NCI-H526 treated with DMSO at 0.1 percent for 48 hours (cell line): ENCODE results near the gene SLC35F3.
"Not testable (repeated sequence)": the region's sequence is repeated elsewhere in the genome, so short reads cannot be mapped to it uniquely, and the experiment has no call there.

ENCODE experiments used
- DNase-seq: peaks from one replicate; lab custom pipeline; 2025; lab: John Stamatoyannopoulos, UW

SLC35F3 gene

DNA sequence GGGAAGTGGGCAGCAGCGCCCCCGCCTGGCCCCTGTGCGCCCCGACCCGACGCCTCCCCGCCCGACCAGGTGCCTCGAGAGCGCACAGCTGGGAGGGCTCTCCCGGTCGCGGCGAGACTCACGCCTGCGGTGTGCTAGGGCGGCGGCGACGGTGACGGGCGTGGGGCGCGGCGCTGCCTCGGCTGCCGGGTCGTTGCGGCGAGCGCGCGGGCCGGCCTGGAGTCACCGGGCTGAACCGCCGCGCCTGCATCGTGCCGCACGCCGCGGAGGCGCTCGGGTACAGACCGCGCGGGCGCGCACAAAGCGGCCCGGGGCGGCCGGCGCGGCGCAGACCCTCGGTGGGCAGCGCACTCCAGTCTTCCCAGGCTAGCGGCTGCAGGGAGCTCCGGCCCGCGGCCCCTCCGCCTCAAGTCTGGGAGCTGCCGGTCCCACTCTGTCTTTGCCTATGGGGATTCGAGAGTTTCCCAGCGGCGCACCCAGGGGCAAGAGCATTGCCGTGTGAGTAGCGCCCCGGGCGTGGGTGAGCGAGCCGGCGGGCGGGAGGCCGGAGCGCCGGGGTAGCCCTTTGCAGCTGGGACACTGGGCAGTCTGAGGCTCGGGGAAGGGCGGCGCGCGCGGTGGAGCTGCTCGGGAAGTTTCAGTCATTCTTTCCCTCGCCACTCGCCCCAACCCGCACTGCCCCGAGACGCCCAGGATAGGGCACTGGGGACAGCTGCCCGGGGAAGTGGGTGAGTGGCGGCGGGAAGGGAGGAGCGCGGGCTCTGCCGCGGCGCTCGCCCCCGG, at the start of gene SLC35F3:
TSS of gene SLC35F3 (plus strand) at position 44 of the 783 bp plus-strand sequence.
- DNase-seq = no peak

DNA sequence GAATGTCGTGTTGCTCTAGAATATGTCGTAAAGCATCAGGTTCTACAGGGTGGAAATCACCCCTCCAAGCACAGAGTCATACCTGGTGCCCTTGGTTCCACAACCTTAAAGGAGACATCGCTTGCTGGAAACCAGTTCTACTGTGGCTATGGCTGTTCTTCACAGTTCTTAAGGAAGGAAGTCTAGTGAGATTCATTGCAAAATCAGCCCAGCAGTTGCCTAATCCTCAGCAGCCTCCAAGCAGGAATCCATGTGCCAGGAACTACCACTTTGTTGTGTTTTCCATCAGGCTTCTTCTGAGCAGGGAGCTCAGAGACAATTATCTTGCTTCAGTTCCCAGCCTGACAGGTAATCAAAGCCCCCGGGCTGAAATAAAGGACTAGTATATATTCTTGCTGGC, 45.0 kb upstream of the SLC35F3 start:
- DNase-seq = no peak

DNA sequence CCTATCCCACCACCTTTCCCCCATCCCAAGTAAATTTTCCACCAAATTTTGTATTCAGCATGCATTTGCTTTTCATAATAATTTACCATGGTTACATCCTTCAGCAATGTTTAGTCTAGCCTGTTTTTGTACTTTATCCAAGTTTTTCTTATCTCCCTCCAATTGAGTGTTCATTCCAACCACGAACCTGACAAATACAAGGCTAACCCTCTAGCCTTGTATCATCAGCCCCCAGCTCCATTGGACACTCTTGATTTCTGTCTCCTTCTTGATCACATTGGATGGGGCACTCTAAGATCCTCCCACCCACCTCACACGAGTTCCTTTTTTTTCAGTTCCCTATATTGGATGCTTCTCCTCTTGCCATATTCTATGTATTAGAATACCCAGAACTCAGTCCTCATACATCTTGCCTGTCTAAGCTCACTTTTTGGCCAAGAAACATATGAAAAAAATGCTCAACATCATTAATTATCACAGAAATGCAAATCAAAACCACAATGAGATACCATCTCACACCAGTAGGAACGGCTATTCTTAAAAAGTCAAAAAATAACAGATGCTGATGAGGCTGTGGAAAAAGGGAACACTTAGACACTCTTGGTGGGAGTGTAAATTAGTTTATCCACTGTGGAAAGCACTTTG, 40.5 kb upstream of the SLC35F3 start:
- DNase-seq = no peak

DNA sequence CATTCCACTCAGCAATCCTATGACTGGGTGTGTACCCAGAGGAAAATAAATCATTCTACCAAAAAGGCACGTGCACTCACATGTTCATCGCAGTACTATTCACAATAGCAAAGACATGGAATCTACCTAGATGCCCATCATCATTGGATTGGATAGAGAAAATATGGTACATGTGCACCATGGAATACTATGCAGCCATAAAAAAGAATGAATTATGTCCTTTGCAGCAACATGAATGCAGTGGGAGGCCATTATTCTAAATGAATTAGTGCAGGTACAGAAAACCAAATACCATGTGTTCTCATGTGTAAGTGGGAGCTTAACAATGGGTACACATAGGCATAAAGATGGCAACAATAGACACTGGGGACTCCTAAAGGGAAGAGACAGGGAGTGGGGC, 39.9 kb upstream of the SLC35F3 start:
- no peak for DNase-seq

DNA sequence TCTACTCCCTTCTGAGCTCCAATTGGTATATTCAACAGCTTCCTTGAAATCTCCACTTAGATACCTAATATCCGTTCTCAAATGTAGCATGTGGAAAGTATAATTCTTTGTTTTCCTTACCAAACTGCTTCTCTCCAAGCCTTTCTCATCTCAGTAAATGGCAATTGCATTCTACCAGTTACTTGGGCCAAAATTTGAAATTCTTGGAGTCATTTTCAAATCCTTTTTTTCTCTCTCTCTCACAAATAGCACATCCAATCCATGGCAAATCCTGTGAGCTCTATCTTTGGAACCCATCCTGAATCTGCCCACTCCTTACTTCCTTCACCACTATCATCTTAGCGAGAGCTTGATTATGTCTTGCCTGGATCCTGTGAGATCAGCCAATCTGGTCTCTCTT, 39.3 kb upstream of the SLC35F3 start:
- no peak for DNase-seq

DNA sequence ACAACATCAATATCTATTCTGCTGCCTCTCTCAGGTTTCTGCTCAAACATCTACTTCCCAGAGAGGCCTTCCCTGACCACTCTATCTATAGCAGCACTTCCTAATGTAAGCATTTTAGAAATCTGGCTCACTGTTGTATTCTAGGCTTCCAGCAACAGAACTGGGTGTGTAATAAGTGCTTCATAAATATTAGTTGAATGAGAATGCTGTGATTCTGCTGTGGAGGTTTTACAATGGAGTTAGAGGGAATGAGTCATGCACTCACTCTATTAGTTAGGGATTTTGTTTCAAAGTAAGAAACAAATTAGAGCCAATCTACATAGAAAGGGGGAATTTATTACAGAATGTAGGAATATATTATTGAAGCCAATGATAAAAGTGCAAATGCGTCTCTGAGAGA, 38.6 kb upstream of the SLC35F3 start:
- DNase-seq = no peak

DNA sequence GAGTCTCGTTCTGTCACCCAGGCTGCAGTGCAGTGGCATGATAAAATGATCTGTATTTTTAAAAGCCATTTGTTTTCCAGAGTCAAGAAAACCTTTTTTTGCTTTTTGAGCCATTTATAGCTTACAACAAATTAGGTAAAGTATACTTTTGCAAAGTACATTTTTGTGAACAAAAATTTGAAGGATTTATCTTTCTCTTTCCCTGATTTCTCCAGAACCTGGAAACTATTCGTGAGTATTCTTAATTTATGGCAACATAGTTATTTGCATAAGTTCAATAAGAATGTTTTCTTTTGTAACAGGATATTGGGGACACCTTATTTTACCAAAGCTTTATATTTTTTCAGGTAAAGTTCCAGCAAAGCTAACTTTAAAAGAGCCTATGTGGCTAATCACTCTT, 37.4 kb upstream of the SLC35F3 start:
- DNase-seq = no peak

DNA sequence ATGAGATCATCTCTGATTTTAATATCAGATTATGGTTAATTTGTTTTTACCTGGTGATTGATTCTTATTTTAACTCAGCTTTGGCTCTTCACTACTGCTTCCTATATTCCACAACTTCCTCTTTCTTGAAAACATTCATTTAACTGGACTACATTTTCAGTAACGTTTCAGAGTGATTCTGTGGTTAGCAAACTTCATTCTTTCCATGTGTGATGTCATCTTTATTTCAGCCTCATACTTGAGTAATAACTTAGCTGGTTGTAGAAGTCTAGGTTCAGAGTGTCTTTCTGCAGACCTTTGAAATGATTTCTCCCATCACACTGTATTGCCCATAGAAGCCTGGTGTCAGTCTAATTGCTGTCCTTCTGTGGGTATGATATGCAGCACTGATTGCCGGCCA, 36.0 kb upstream of the SLC35F3 start:
- no peak for DNase-seq

DNA sequence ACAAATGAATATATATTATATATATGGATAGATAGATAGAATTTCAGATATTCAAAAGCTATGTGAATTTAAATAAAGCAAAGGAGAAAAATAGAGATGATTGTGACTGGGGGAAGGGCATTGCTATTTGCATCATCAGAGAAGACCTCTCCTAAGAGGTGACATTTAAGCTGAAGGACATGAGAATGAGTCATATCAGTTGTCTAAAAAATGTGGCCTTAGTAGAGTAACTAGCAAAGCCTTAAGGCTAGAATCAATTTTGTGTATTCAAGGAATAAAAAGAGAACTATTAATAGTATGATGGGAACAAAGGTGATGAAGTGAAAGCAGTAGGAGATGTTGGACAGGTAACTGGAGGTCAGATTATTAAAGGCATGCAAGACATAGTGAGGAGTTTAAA, 34.8 kb upstream of the SLC35F3 start:
- DNase-seq = no peak

DNA sequence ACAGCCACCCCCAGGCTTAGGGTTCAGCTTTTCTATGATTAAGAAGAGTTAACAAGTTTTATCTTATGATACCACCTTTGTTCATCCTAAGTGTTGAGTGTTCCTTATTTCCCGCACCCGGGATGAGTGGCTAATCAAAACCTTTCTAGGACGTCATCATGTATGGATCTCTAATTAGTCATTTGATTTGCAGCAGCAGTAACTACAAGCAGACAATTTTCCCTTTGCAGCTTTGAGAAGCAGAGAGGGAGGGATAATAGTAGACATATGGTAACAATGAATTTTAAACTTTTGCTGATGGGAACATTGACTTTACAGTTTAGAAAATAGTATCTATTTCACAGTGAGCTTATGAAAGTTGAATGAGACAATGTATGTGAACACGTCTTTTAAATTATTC, 30.8 kb upstream of the SLC35F3 start:
- DNase-seq = no peak

DNA sequence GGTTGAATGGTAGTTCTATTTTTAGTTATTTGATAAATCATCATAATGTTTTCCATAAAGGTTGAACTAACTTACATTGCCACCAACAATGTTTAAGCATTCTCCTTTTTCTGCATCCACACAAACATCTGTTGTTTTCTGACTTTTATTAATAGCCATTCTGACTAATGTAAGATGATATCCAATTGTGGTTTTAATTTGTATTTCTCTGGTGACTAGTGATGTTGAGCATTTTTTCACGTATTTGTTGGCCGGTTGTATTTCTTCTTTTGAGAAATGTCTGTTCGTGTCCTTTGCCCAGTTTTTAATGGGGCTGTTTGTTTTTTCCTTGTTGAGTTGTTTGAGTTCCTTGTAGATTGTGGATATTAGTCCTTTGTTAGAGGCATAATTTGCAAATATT, 24.6 kb upstream of the SLC35F3 start:
- no peak for DNase-seq

DNA sequence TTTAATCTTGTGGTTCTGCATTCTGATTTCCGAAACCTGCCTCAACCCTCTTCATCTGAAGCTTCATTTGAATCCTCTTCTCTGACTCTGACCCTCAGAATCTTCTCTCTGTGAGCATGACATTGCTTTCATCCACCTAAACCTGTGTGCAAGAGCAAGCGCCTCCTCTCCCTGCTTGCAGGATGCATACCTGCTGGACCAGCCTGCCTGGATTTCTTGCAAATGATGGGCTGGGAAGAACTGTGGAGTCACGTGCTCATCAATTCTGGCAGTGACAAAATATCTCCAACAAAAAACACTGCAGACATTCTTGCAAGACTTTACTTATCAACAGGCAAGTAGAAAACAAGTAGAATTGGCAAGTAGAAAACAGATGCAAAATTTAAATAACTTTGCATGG, 20.8 kb upstream of the SLC35F3 start:
- no peak for DNase-seq

DNA sequence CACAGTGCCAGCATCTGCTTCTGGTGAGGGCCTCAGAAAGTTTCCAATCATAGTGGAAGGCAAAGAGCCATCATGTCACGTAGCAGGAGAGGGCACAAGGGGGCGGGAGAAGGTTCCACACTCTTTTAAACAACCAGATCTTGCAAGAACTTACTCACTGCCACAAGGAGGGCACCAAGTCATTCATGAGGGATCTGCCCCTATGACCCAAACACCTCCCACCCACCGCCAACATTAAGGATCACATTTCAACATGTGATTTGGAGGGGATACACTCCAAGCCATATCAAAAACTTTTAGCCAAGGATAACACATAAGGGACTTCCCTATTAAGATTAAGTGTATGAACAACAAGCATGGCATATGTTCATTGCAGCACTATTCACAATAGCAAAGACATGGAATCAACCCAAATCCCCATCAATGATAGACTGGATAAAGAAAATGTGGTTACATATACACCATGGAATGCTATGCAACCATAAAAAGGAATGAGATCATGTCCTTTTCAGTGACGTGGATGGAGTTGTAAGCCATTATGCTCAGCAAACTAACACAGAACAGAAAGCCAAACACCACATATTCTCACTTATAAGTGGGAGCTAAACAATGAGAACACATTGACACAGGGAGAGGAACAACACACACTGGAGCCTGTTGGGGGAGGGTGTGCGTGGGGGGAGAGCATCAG, 19.9 kb upstream of the SLC35F3 start:
- DNase-seq = no peak

DNA sequence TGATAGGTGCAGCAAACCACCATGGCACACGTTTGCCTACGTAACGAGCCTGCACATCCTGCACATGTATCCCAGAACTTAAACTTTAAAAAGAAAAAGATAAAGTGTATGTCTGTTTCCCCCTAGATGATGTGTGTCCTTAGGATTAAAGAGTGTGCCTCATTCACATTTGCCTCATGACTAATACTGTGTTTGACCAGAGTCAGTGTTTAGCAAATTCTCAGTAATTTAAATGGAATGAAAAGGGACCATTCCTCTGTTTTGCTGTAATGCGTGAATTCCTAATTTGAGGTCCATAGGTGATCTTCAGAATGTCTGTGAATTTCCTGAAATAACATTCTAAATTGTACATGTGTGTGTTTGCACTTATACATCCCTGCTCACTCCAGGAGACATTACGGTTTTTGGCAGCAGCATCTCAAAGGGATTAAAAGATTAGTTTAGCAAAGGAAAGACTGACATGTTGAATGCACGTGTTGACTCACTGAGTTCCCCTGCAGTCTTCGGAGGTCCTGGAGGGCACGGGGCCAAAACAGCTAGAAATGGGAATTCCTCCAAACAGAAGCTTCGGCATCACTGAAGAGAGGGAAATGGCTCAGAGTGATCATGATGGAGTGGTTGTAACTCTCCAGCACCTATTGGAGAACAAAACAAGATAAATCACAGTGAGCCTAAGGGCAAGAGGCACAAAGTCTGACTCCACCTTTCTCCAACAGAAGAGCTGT, 19.1 kb upstream of the SLC35F3 start:
- DNase-seq = no peak

DNA sequence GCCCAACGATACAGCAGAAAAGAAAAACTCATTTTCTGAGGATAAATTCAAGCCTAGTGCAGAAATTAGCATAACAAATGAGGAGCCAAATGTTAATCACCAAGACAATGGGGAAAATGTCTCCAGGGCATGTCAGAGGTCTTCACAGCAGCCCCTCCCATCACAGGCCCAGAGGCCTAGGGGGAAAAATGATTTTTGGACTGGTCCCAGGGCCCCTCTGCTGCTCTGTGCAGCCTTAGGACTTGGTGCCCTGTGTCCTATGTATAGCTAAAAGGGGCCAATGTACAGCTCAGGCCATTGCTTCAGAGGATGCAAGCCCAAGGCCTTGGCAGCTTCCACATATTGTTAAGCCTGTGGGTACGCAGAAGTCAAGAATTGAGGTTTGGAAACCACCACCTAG, 13.3 kb upstream of the SLC35F3 start:
- DNase-seq = not testable (repeated sequence)

DNA sequence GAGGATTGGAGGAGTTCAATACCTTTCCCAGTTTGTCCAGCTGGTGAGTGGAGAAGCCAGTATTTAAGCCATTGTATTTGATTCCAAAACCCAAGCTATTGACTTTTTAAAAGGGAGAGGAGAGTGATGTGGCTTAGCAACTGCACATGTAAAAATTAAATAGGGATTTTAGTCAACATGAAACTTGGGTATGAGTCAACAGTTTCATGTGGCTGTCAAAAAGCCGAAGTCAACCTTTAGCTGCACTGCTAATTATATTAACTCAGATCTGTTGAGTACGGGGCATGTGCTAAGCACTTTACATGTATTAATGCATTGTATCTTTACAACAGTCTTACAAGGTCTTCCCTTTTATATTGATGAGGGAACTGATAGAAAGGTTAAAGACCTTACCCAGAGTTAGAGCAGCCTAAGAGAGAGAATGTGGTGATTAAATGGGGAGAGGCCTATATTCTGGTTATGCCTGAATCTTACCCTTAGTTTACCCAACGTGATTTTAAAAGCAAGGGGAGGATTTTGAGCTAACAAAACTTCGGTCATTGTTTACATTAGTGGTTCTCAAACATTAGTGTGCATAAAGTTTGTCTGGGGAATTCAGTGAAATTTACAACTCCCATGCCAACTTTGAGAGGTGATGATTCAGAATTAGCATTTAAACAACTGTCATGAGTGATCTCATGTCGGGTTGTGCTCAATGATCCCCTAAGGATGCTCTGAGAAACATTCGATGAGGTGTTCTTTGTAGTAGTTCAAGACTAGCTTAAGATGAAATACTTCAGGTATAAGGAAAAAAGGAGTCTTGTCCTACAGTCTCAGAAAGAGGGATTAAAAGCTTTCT, 6.9 kb upstream of the SLC35F3 start:
- no peak for DNase-seq

DNA sequence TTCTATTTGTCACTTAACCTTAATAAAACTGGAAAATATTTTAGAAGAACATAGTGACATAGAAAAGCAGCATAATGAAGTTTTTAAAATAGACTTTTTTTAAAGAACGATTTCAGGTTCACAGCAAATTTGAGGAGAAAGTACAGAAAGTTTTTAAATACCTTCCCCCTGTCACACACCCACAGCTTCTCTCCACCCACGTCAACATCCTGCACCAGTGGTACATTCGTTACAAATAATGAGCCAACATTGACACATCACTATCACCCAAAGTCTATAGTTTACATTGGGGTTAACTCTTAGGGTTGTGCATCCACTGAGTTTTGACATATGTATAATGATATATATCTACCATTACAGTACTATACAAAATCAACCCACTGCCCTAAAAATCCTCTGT, 3.0 kb upstream of the SLC35F3 start:
- no peak for DNase-seq

DNA sequence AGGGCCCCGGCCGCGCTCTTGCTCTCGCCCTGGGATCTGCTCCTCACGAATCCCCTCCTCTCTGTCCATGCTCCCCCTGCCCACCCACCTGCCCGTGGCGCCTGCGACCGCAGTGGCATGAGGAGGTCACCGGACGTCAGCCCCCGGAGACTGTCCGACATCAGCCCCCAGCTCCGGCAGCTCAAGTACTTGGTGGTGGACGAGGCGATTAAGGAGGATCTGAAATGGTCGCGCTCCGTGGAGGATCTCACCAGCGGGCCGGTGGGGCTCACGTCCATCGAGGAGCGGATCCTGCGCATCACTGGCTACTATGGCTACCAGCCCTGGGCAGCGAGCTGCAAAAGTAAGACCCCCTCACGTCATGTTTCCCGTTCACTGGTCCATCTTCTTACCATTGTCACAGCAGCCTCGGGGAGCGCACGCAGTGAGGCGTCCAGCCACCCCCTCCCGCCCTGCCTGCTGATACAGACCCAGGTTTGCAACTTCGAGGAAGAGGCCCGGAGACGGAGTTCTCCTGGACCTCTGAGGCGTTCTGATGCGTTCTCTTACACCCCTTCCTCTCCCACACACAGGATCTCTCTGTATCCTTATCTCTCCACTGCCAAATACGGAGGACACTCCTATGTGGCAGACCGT, 1.1 kb downstream of the SLC35F3 start:
- DNase-seq = no peak

DNA sequence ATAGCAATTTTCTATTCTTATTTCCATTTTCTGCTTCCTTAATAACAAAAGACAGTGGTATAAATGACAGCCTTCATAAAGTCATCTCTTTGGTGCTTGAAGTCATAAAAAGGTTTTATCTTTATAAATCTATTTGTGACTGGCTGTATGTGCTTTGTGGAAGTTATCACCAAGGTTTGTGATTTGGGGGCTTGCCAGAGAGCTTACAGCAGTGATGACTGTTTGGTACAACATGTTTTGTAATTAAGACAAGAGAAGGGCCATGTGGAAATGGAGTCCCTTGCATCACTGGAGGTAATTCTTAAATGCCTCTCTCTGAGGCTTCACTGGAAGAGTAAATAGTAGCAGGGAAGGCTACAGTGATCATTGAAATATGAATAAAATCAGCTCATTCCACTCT, 2.7 kb downstream of the SLC35F3 start:
- DNase-seq = no peak

DNA sequence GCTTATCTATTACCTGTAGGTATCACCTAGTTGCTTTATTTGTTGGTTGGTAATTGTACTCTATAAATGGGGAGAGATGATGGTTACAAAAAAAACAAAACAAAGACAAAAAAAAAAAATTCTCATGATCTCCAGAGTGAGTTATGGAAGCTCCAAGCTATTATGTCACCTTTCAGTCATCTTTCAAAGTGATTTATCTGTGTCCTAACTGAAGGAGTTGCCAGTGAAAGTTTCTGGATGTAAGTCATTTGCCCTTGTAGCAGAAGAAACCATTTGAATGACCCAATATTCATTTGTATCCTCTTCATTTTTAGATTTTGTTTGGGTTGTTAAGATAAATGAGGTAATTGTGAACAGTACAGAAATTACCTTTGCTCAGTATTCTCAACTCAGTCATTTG, 3.6 kb downstream of the SLC35F3 start:
- no peak for DNase-seq

DNA sequence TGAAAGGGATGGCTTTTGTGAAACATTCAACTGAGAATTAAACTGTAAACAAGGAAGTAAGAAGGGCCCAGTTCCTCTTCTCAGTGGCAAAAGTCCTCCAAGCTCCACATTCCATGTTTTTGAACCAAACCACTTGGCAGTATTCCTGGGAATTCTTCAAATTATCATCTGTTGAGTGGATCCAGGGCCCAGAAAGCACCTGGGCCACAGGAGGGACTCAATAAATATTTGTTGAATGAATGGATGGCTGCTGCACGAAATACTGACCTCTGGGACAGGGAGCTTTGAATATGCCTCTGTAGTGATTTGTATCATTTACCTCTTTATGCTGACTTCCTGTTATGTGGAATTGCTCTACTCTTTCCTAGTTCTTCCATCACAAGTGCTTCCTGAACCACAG, 4.7 kb downstream of the SLC35F3 start:
- no peak for DNase-seq
